ENCODE data around the gene MELK. TPM values are rescaled to one million over a fixed set of nuclear protein-coding genes. Genes with fewer than 3 reads are reported as not detected.
"Not testable (repeated sequence)": the region's sequence is repeated elsewhere in the genome, so short reads cannot be mapped to it uniquely, and the experiment has no call there.

MELK gene
- polyA plus RNA-seq, 2 donors, result 3.8 to 9.0 TPM

GRCh38 chr9:36550135-36550534 is 22.6 kb upstream of the MELK start:
- 65 to 66% methylated on average over 8 of the region's 8 CpGs for whole genome bisulfite sequencing, 2 donors
- no peaks in the 10 kb centered on the region for H3K4me1 ChIP-seq (ENCODE audit: control insufficient read depth in 2 of 2, insufficient read depth in 2 of 2, low read length in 1 of 2)
- no peaks in the 10 kb centered on the region for H3K36me3 ChIP-seq (ENCODE audit: control insufficient read depth in 2 of 2, insufficient read depth in 2 of 2, low read length in 1 of 2)
- H3K9me3 ChIP-seq (ENCODE audit: control insufficient read depth in 2 of 2, insufficient read depth in 1 of 2, low read depth in 1 of 2, low read length in 1 of 2), result no peaks in the 10 kb centered on the region
- no peaks in the 10 kb centered on the region for H3K27me3 ChIP-seq (ENCODE audit: control insufficient read depth in 1 of 2, insufficient read depth in 2 of 2, low read length in 2 of 2)
- H3K27ac ChIP-seq (ENCODE audit: low read depth in 2 of 2, low read length in 1 of 2), result peak overlapping the region in 1 of 2 donors; percentile 10
- H3K4me3 ChIP-seq (ENCODE audit: low read depth in 1 of 2, low read length in 2 of 2), result no peak overlapping the region

GRCh38 chr9:36550631-36551098 is 22.0 kb upstream of the MELK start:
- peak overlapping the region in 1 of 2 donors; percentile 10 for H3K27ac ChIP-seq (ENCODE audit: low read depth in 2 of 2, low read length in 1 of 2)
- H3K4me3 ChIP-seq (ENCODE audit: low read depth in 1 of 2, low read length in 2 of 2); H3K27me3 ChIP-seq (ENCODE audit: control insufficient read depth in 1 of 2, insufficient read depth in 2 of 2, low read length in 2 of 2); H3K36me3 ChIP-seq (ENCODE audit: control insufficient read depth in 2 of 2, insufficient read depth in 2 of 2, low read length in 1 of 2); H3K4me1 ChIP-seq (ENCODE audit: control insufficient read depth in 2 of 2, insufficient read depth in 2 of 2, low read length in 1 of 2); H3K9me3 ChIP-seq (ENCODE audit: control insufficient read depth in 2 of 2, insufficient read depth in 1 of 2, low read depth in 1 of 2, low read length in 1 of 2): not testable (repeated sequence)
- 77 to 84% methylated on average over 10 of the region's 10 CpGs for WGBS, 2 donors

GRCh38 chr9:36551129-36551528 is 21.6 kb upstream of the MELK start:
- 89 to 93% methylated on average over 3 of the region's 3 CpGs for WGBS, 2 donors
- Histone ChIP-seq H3K4me1 (ENCODE audit: control insufficient read depth in 2 of 2, insufficient read depth in 2 of 2, low read length in 1 of 2) (no peaks in the 10 kb centered on the region), H3K27me3 (ENCODE audit: control insufficient read depth in 1 of 2, insufficient read depth in 2 of 2, low read length in 2 of 2) (no peaks in the 10 kb centered on the region), H3K4me3 (ENCODE audit: low read depth in 1 of 2, low read length in 2 of 2) (no peak overlapping the region), H3K27ac (ENCODE audit: low read depth in 2 of 2, low read length in 1 of 2) (no peak overlapping the region), H3K9me3 (ENCODE audit: control insufficient read depth in 2 of 2, insufficient read depth in 1 of 2, low read depth in 1 of 2, low read length in 1 of 2) (no peaks in the 10 kb centered on the region), H3K36me3 (ENCODE audit: control insufficient read depth in 2 of 2, insufficient read depth in 2 of 2, low read length in 1 of 2) (no peaks in the 10 kb centered on the region)

- H3K9me3 ChIP-seq (ENCODE audit: control insufficient read depth in 2 of 2, insufficient read depth in 1 of 2, low read depth in 1 of 2, low read length in 1 of 2), result no peaks in the 10 kb centered on the region
- H3K4me1 ChIP-seq (ENCODE audit: control insufficient read depth in 2 of 2, insufficient read depth in 2 of 2, low read length in 1 of 2), result no peaks in the 10 kb centered on the region
- no peaks in the 10 kb centered on the region for H3K27me3 ChIP-seq (ENCODE audit: control insufficient read depth in 1 of 2, insufficient read depth in 2 of 2, low read length in 2 of 2)
- WGBS, 2 donors, result 87 to 90% methylated on average over 6 of the region's 6 CpGs
- H3K4me3 ChIP-seq (ENCODE audit: low read depth in 1 of 2, low read length in 2 of 2), result no peak overlapping the region
- no peak overlapping the region for H3K27ac ChIP-seq (ENCODE audit: low read depth in 2 of 2, low read length in 1 of 2)
- no peaks in the 10 kb centered on the region for H3K36me3 ChIP-seq (ENCODE audit: control insufficient read depth in 2 of 2, insufficient read depth in 2 of 2, low read length in 1 of 2)
These were observed 20.8 kb upstream of the MELK start for GRCh38 chr9:36551910-36552309.

GRCh38 chr9:36559036-36559695 is 13.5 kb upstream of the MELK start:
- H3K9me3 ChIP-seq (ENCODE audit: control insufficient read depth in 2 of 2, insufficient read depth in 1 of 2, low read depth in 1 of 2, low read length in 1 of 2), result no peaks in the 10 kb centered on the region
- H3K4me3 ChIP-seq (ENCODE audit: low read depth in 1 of 2, low read length in 2 of 2), result no peak overlapping the region
- H3K27ac ChIP-seq (ENCODE audit: low read depth in 2 of 2, low read length in 1 of 2), result no peak overlapping the region
- H3K36me3 ChIP-seq (ENCODE audit: control insufficient read depth in 2 of 2, insufficient read depth in 2 of 2, low read length in 1 of 2), result no peaks in the 10 kb centered on the region
- WGBS, 2 donors, result 76 to 79% methylated on average over 7 of the region's 7 CpGs
- H3K27me3 ChIP-seq (ENCODE audit: control insufficient read depth in 1 of 2, insufficient read depth in 2 of 2, low read length in 2 of 2), result no peaks in the 10 kb centered on the region
- H3K4me1 ChIP-seq (ENCODE audit: control insufficient read depth in 2 of 2, insufficient read depth in 2 of 2, low read length in 1 of 2), result no peaks in the 10 kb centered on the region

- Histone ChIP-seq H3K4me1 (ENCODE audit: control insufficient read depth in 2 of 2, insufficient read depth in 2 of 2, low read length in 1 of 2) (no peaks in the 10 kb centered on the region), H3K36me3 (ENCODE audit: control insufficient read depth in 2 of 2, insufficient read depth in 2 of 2, low read length in 1 of 2) (no peaks in the 10 kb centered on the region), H3K9me3 (ENCODE audit: control insufficient read depth in 2 of 2, insufficient read depth in 1 of 2, low read depth in 1 of 2, low read length in 1 of 2) (no peaks in the 10 kb centered on the region), H3K4me3 (ENCODE audit: low read depth in 1 of 2, low read length in 2 of 2) (no peak overlapping the region), H3K27ac (ENCODE audit: low read depth in 2 of 2, low read length in 1 of 2) (no peak overlapping the region), H3K27me3 (ENCODE audit: control insufficient read depth in 1 of 2, insufficient read depth in 2 of 2, low read length in 2 of 2) (no peaks in the 10 kb centered on the region)
- WGBS, 2 donors, result 65 to 74% methylated on average over 2 of the region's 2 CpGs
These were observed 11.9 kb upstream of the MELK start for GRCh38 chr9:36560771-36561170.

- H3K4me1 ChIP-seq (ENCODE audit: control insufficient read depth in 2 of 2, insufficient read depth in 2 of 2, low read length in 1 of 2); H3K4me3 ChIP-seq (ENCODE audit: low read depth in 1 of 2, low read length in 2 of 2); H3K27me3 ChIP-seq (ENCODE audit: control insufficient read depth in 1 of 2, insufficient read depth in 2 of 2, low read length in 2 of 2); H3K9me3 ChIP-seq (ENCODE audit: control insufficient read depth in 2 of 2, insufficient read depth in 1 of 2, low read depth in 1 of 2, low read length in 1 of 2); H3K36me3 ChIP-seq (ENCODE audit: control insufficient read depth in 2 of 2, insufficient read depth in 2 of 2, low read length in 1 of 2); H3K27ac ChIP-seq (ENCODE audit: low read depth in 2 of 2, low read length in 1 of 2): not testable (repeated sequence)
- WGBS, 2 donors, result 93% methylated on average over 11 of the region's 11 CpGs
These were observed 9.9 kb upstream of the MELK start for GRCh38 chr9:36562801-36563200.

GRCh38 chr9:36566813-36567221 is 5.9 kb upstream of the MELK start:
- WGBS, 2 donors, result 38 to 53% methylated on average over 8 of the region's 8 CpGs
- Histone ChIP-seq H3K4me3 (ENCODE audit: low read depth in 1 of 2, low read length in 2 of 2) (no peak overlapping the region), H3K36me3 (ENCODE audit: control insufficient read depth in 2 of 2, insufficient read depth in 2 of 2, low read length in 1 of 2) (no peaks in the 10 kb centered on the region), H3K9me3 (ENCODE audit: control insufficient read depth in 2 of 2, insufficient read depth in 1 of 2, low read depth in 1 of 2, low read length in 1 of 2) (no peaks in the 10 kb centered on the region), H3K27ac (ENCODE audit: low read depth in 2 of 2, low read length in 1 of 2) (peak overlapping the region; percentile 34 to 53), H3K27me3 (ENCODE audit: control insufficient read depth in 1 of 2, insufficient read depth in 2 of 2, low read length in 2 of 2) (no peaks in the 10 kb centered on the region), H3K4me1 (ENCODE audit: control insufficient read depth in 2 of 2, insufficient read depth in 2 of 2, low read length in 1 of 2) (peaks cover 0 to 6% of the 10 kb centered on the region in 2 donors)

- H3K36me3 ChIP-seq (ENCODE audit: control insufficient read depth in 2 of 2, insufficient read depth in 2 of 2, low read length in 1 of 2); H3K4me3 ChIP-seq (ENCODE audit: low read depth in 1 of 2, low read length in 2 of 2); H3K27ac ChIP-seq (ENCODE audit: low read depth in 2 of 2, low read length in 1 of 2); H3K4me1 ChIP-seq (ENCODE audit: control insufficient read depth in 2 of 2, insufficient read depth in 2 of 2, low read length in 1 of 2); H3K27me3 ChIP-seq (ENCODE audit: control insufficient read depth in 1 of 2, insufficient read depth in 2 of 2, low read length in 2 of 2); H3K9me3 ChIP-seq (ENCODE audit: control insufficient read depth in 2 of 2, insufficient read depth in 1 of 2, low read depth in 1 of 2, low read length in 1 of 2): not testable (repeated sequence)
- WGBS, 2 donors, result 82 to 87% methylated on average over 4 of the region's 4 CpGs
These were observed 4.0 kb upstream of the MELK start for GRCh38 chr9:36568681-36569080.

GRCh38 chr9:36571333-36571732 is 1.4 kb upstream of the MELK start:
- H3K36me3 ChIP-seq (ENCODE audit: control insufficient read depth in 2 of 2, insufficient read depth in 2 of 2, low read length in 1 of 2), result no peaks in the 10 kb centered on the region
- no peaks in the 10 kb centered on the region for H3K27me3 ChIP-seq (ENCODE audit: control insufficient read depth in 1 of 2, insufficient read depth in 2 of 2, low read length in 2 of 2)
- no peak overlapping the region for H3K27ac ChIP-seq (ENCODE audit: low read depth in 2 of 2, low read length in 1 of 2)
- H3K9me3 ChIP-seq (ENCODE audit: control insufficient read depth in 2 of 2, insufficient read depth in 1 of 2, low read depth in 1 of 2, low read length in 1 of 2), result no peaks in the 10 kb centered on the region
- H3K4me1 ChIP-seq (ENCODE audit: control insufficient read depth in 2 of 2, insufficient read depth in 2 of 2, low read length in 1 of 2), result peaks cover 0 to 9% of the 10 kb centered on the region in 2 donors
- no peak overlapping the region for H3K4me3 ChIP-seq (ENCODE audit: low read depth in 1 of 2, low read length in 2 of 2)
- 80 to 94% methylated on average over 2 of the region's 2 CpGs for WGBS, 2 donors
